ENCODE results near the gene SH3BP4. TPM values are rescaled to one million over a fixed set of nuclear protein-coding genes. Genes with fewer than 3 reads are reported as not detected.
A peak's percentile ranks its signal among the peaks of the same experiment; 100 is the strongest.

SH3BP4 gene
- total and polyA plus RNA-seq, 2 of the 13 experiments (the other 11 are each of a cell fraction or from before 2014, with no cell fraction given) = 34.6 to 99.1 TPM

- 0 out of 2 replicates have a peak, but pooled peaks have one; percentile 28 for TF ChIP-seq ZFP41 (CRISPR knock-in tag; IDR thresholded peaks at IDR 0.05; ENCODE audit: borderline replicate concordance)
- no peak for TF ChIP-seq ZBTB40 (IDR thresholded peaks at IDR 0.05)
- TF ChIP-seq ZBTB40 (CRISPR knock-in tag; IDR thresholded peaks at IDR 0.05) = no peak
- TF ChIP-seq ETS1 (CRISPR knock-in tag; IDR thresholded peaks at IDR 0.05) = no peak
- TF ChIP-seq ZZZ3 (CRISPR knock-in tag; IDR thresholded peaks at IDR 0.05; ENCODE audit: borderline replicate concordance) = no peak
- TF ChIP-seq PLRG1 (conservative IDR thresholded peaks at IDR 0.05) = no peak
- no peak for TF ChIP-seq KIAA2018 (CRISPR knock-in tag; IDR thresholded peaks at IDR 0.05; ENCODE audit: borderline replicate concordance)
- TF ChIP-seq ZMAT3 (CRISPR knock-in tag; conservative IDR thresholded peaks at IDR 0.05) = no peak
- TF ChIP-seq ZSCAN12 (CRISPR knock-in tag; IDR thresholded peaks at IDR 0.05) = no peak
- no peak for TF ChIP-seq RELA (CRISPR knock-in tag; IDR thresholded peaks at IDR 0.05)
- no peak for TF ChIP-seq ZNF549 (CRISPR knock-in tag; IDR thresholded peaks at IDR 0.05)
These were observed 46.8 kb downstream of the SH3BP4 start (continued) for GRCh38 chr2:234998404-234999211.

All from HepG2 (cell line).